Duodenal mucosa (tissue), 2 donors: ENCODE results near the gene HIBCH.
"Not testable (repeated sequence)": the region's sequence is repeated elsewhere in the genome, so short reads cannot be mapped to it uniquely, and the experiment has no call there.

Experiments used
- H3K27ac ChIP-seq: one replicate; pipeline ENCODE4 v1.7.0; 2013; ENCODE audit warnings: low read depth, low read length
- H3K27me3 ChIP-seq, 2 donors: one replicate each; pipeline ENCODE4 v1.7.0; 2013; ENCODE audit warnings: low read length in 2 of 2, control low read depth in 1 of 2; ENCODE audit not compliant: insufficient read depth in 2 of 2, control insufficient read depth in 1 of 2
- H3K36me3 ChIP-seq, 2 donors: one replicate each; pipeline ENCODE4 v1.7.0; 2013; ENCODE audit warnings: low read length in 2 of 2, control low read depth in 1 of 2; ENCODE audit not compliant: insufficient read depth in 2 of 2, control insufficient read depth in 1 of 2
- H3K4me1 ChIP-seq, 2 donors: one replicate each; pipeline ENCODE4 v1.7.0; 2013; ENCODE audit warnings: low read length in 2 of 2, control low read depth in 1 of 2; ENCODE audit not compliant: insufficient read depth in 2 of 2, control insufficient read depth in 1 of 2
- H3K4me3 ChIP-seq, 2 donors: one replicate each; pipeline ENCODE4 v1.7.0; 2013; ENCODE audit warnings: low read length in 2 of 2, low read depth in 1 of 2
- H3K9ac ChIP-seq, 2 donors: one replicate each; pipeline ENCODE4 v1.7.0; 2013; ENCODE audit warnings: low read length in 2 of 2, low read depth in 1 of 2
- H3K9me3 ChIP-seq, 2 donors: one replicate each; pipeline ENCODE4 v1.7.0; 2013; ENCODE audit warnings: low read length in 2 of 2, control low read depth in 1 of 2; ENCODE audit not compliant: control insufficient read depth in 1 of 2

HIBCH gene

GRCh38 chr2:190255676-190256075, 64.0 kb downstream of the HIBCH start:
- Histone ChIP-seq H3K4me3 (no peak overlapping the region), H3K36me3 (peaks cover 17 to 39% of the 10 kb centered on the region in 2 donors), H3K9me3 (no peaks in the 10 kb centered on the region), H3K27ac (no peak overlapping the region), H3K9ac (no peak overlapping the region), H3K27me3 (no peaks in the 10 kb centered on the region), H3K4me1 (no peaks in the 10 kb centered on the region)

GRCh38 chr2:190254063-190254850, 65.4 kb downstream of the HIBCH start:
- H3K9ac ChIP-seq: no peak overlapping the region
- H3K27me3 ChIP-seq: no peaks in the 10 kb centered on the region
- no peaks in the 10 kb centered on the region for H3K9me3 ChIP-seq
- H3K4me3 ChIP-seq: no peak overlapping the region
- no peak overlapping the region for H3K27ac ChIP-seq
- H3K4me1 ChIP-seq: no peaks in the 10 kb centered on the region
- peaks cover 22 to 38% of the 10 kb centered on the region in 2 donors for H3K36me3 ChIP-seq

- Histone ChIP-seq H3K4me3 (no peak overlapping the region), H3K36me3 (peaks cover 11 to 26% of the 10 kb centered on the region in 2 donors), H3K9me3 (no peaks in the 10 kb centered on the region), H3K4me1 (no peaks in the 10 kb centered on the region), H3K27ac (no peak overlapping the region), H3K27me3 (no peaks in the 10 kb centered on the region), H3K9ac (no peak overlapping the region)
Measured at GRCh38 chr2:190250421-190250820, 69.2 kb downstream of the HIBCH start.

- no peak overlapping the region for H3K4me3 ChIP-seq
- peaks cover 0 to 5% of the 10 kb centered on the region in 2 donors for H3K36me3 ChIP-seq
- H3K27ac ChIP-seq: no peak overlapping the region
- no peaks in the 10 kb centered on the region for H3K9me3 ChIP-seq
- H3K27me3 ChIP-seq: no peaks in the 10 kb centered on the region
- H3K4me1 ChIP-seq: peaks cover 0 to 10% of the 10 kb centered on the region in 2 donors
- H3K9ac ChIP-seq: no peak overlapping the region
Measured at GRCh38 chr2:190235551-190236075, 84.0 kb downstream of the HIBCH start.

- no peak overlapping the region for H3K4me3 ChIP-seq
- peaks cover 0 to 10% of the 10 kb centered on the region in 2 donors for H3K4me1 ChIP-seq
- H3K36me3 ChIP-seq: peaks cover 0 to 5% of the 10 kb centered on the region in 2 donors
- no peak overlapping the region for H3K27ac ChIP-seq
- no peak overlapping the region for H3K9ac ChIP-seq
- no peaks in the 10 kb centered on the region for H3K9me3 ChIP-seq
- no peaks in the 10 kb centered on the region for H3K27me3 ChIP-seq
Measured at GRCh38 chr2:190235101-190235500, 84.5 kb downstream of the HIBCH start.

- not testable (repeated sequence) for H3K4me3 ChIP-seq, H3K9me3 ChIP-seq, H3K9ac ChIP-seq, H3K4me1 ChIP-seq, H3K27me3 ChIP-seq, H3K27ac ChIP-seq
- peaks cover 0 to 24% of the 10 kb centered on the region in 2 donors for H3K36me3 ChIP-seq
Measured at GRCh38 chr2:190223989-190224388, 95.6 kb downstream of the HIBCH start.

- peaks cover 0 to 30% of the 10 kb centered on the region in 2 donors for H3K36me3 ChIP-seq
- not testable (repeated sequence) for H3K9me3 ChIP-seq, H3K27me3 ChIP-seq, H3K4me3 ChIP-seq, H3K4me1 ChIP-seq, H3K9ac ChIP-seq, H3K27ac ChIP-seq
Measured at GRCh38 chr2:190222745-190223144, 96.9 kb downstream of the HIBCH start.

GRCh38 chr2:190221429-190221828, 98.2 kb downstream of the HIBCH start:
- no peaks in the 10 kb centered on the region for H3K9me3 ChIP-seq
- no peaks in the 10 kb centered on the region for H3K4me1 ChIP-seq

GRCh38 chr2:190219186-190219585, 100.4 kb downstream of the HIBCH start:
- Histone ChIP-seq H3K27me3 (no peaks in the 10 kb centered on the region), H3K9me3 (no peaks in the 10 kb centered on the region), H3K9ac (no peak overlapping the region), H3K4me1 (no peaks in the 10 kb centered on the region), H3K4me3 (no peak overlapping the region), H3K36me3 (peaks cover 0 to 30% of the 10 kb centered on the region in 2 donors), H3K27ac (no peak overlapping the region)

More at GRCh38 chr2:190221429-190221828, 98.2 kb downstream of the HIBCH start:
- H3K36me3 ChIP-seq: peaks cover 0 to 30% of the 10 kb centered on the region in 2 donors
- no peak overlapping the region for H3K4me3 ChIP-seq
- no peak overlapping the region for H3K27ac ChIP-seq
- no peak overlapping the region for H3K9ac ChIP-seq
- no peaks in the 10 kb centered on the region for H3K27me3 ChIP-seq

GRCh38 chr2:190217616-190218015, 102.0 kb downstream of the HIBCH start:
- no peaks in the 10 kb centered on the region for H3K4me1 ChIP-seq
- H3K4me3 ChIP-seq: no peak overlapping the region
- no peak overlapping the region for H3K9ac ChIP-seq
- no peaks in the 10 kb centered on the region for H3K9me3 ChIP-seq
- no peak overlapping the region for H3K27ac ChIP-seq
- no peaks in the 10 kb centered on the region for H3K27me3 ChIP-seq
- H3K36me3 ChIP-seq: peaks cover 1 to 24% of the 10 kb centered on the region in 2 donors
